H9 (cell line): ENCODE measurements around the gene SLK. TPM values are rescaled to one million over a fixed set of nuclear protein-coding genes. Genes with fewer than 3 reads are reported as not detected.

Experiments used
- DNase-seq: peaks from one replicate; pipeline ENCODE4 v3.0.0-alpha.2; 2017
- H2AFZ ChIP-seq: one replicate; pipeline ENCODE4 v1.6.1; 2013; ENCODE audit warnings: mild to moderate bottlenecking, low read length, control low read depth, moderate library complexity
- H2AK5ac ChIP-seq: 2 replicates; pipeline ENCODE4 v1.6.1; 2013; ENCODE audit warnings: low read length, control low read depth, mixed read lengths; ENCODE audit not compliant: insufficient read length
- H2BK120ac ChIP-seq: one replicate; pipeline ENCODE4 v1.6.1; 2013; ENCODE audit warnings: low read depth, mild to moderate bottlenecking, low read length, control low read depth, inconsistent platforms; ENCODE audit not compliant: poor library complexity, severe bottlenecking
- H2BK12ac ChIP-seq: 2 replicates; pipeline ENCODE4 v1.6.1; 2013; ENCODE audit warnings: low read length, control low read depth, mixed read lengths, low read depth; ENCODE audit not compliant: insufficient read length
- H2BK15ac ChIP-seq: 2 replicates; pipeline ENCODE4 v1.6.1; 2013; ENCODE audit warnings: low read depth, low read length, control low read depth
- H2BK20ac ChIP-seq: one replicate; pipeline ENCODE4 v1.6.1; 2013; ENCODE audit warnings: low read depth, mild to moderate bottlenecking, low read length, control low read depth, inconsistent platforms; ENCODE audit not compliant: poor library complexity, severe bottlenecking
- H2BK5ac ChIP-seq: 2 replicates; pipeline ENCODE4 v1.6.1; 2013; ENCODE audit warnings: low read length, control low read depth, mixed read lengths; ENCODE audit not compliant: insufficient read length
- H3K14ac ChIP-seq: 2 replicates; pipeline ENCODE4 v1.6.1; 2013; ENCODE audit warnings: low read length, control low read depth; ENCODE audit not compliant: insufficient read depth
- H3K18ac ChIP-seq: 2 replicates; pipeline ENCODE4 v1.6.1; 2013; ENCODE audit warnings: low read depth, mild to moderate bottlenecking, mixed read lengths, low read length, control low read depth; ENCODE audit not compliant: insufficient read length
- H3K23ac ChIP-seq: 2 replicates; pipeline ENCODE4 v1.6.1; 2013; ENCODE audit warnings: low read length, control low read depth, mixed read lengths, low read depth; ENCODE audit not compliant: insufficient read length
- H3K23me2 ChIP-seq: 2 replicates; pipeline ENCODE4 v1.6.1; 2013; ENCODE audit warnings: low read depth, mild to moderate bottlenecking, mixed read lengths, low read length, control low read depth; ENCODE audit not compliant: insufficient read length, poor library complexity, severe bottlenecking
- H3K27ac ChIP-seq: 2 replicates; pipeline ENCODE4 v1.5.1; 2013; ENCODE audit warnings: low read length, control low read depth, mixed read lengths, low read depth; ENCODE audit not compliant: insufficient read length
- H3K27me3 ChIP-seq: 2 replicates; pipeline ENCODE4 v1.6.1; 2013; ENCODE audit warnings: low read length, control low read depth, inconsistent platforms; ENCODE audit not compliant: insufficient read depth
- H3K4ac ChIP-seq: 2 replicates; pipeline ENCODE4 v1.6.1; 2013; ENCODE audit warnings: low read depth, mild to moderate bottlenecking, control low read depth, inconsistent platforms, low read length, moderate library complexity
- H3K4me1 ChIP-seq: 2 replicates; pipeline ENCODE4 v1.6.1; 2013; ENCODE audit warnings: low read length, control low read depth, inconsistent platforms; ENCODE audit not compliant: insufficient read depth
- H3K4me2 ChIP-seq: 2 replicates; pipeline ENCODE4 v1.6.1; 2013; ENCODE audit warnings: low read length, control low read depth, mixed read lengths; ENCODE audit not compliant: insufficient read length, insufficient read depth
- H3K56ac ChIP-seq: 2 replicates; pipeline ENCODE4 v1.6.1; 2013; ENCODE audit warnings: low read depth, mild to moderate bottlenecking, mixed read lengths, low read length, control low read depth; ENCODE audit not compliant: insufficient read length
- H3K79me1 ChIP-seq: 2 replicates; pipeline ENCODE4 v1.6.1; 2013; ENCODE audit warnings: low read depth, mild to moderate bottlenecking, moderate library complexity, low read length, control low read depth, inconsistent platforms; ENCODE audit not compliant: insufficient read depth, poor library complexity, severe bottlenecking
- H3K79me2 ChIP-seq: 2 replicates; pipeline ENCODE4 v1.6.1; 2013; ENCODE audit warnings: low read length, control low read depth, inconsistent platforms; ENCODE audit not compliant: insufficient read depth
- H3K9ac ChIP-seq: 2 replicates; pipeline ENCODE4 v1.6.1; 2013; ENCODE audit warnings: low read length, control low read depth, mixed read lengths; ENCODE audit not compliant: insufficient read length; ENCODE audit errors: extremely low read depth
- H3K9me3 ChIP-seq: one replicate; pipeline ENCODE4 v1.6.1; 2013; ENCODE audit warnings: low read depth, low read length, inconsistent platforms; ENCODE audit not compliant: control insufficient read depth
- H3T11ph ChIP-seq: one replicate; pipeline ENCODE4 v1.6.1; 2013; ENCODE audit warnings: mild to moderate bottlenecking, low read length, control low read depth, inconsistent platforms
- H4K20me1 ChIP-seq: one replicate; pipeline ENCODE4 v1.6.1; 2013; ENCODE audit not compliant: control insufficient read depth, insufficient read length, insufficient read depth
- H4K5ac ChIP-seq: 2 replicates; pipeline ENCODE4 v1.6.1; 2013; ENCODE audit warnings: low read depth, mild to moderate bottlenecking, mixed read lengths, low read length, control low read depth; ENCODE audit not compliant: insufficient read length
- H4K8ac ChIP-seq: replicated peaks from 2 replicates; pipeline ENCODE4 v1.6.1; 2013; ENCODE audit warnings: low read length, control low read depth, mixed read lengths, low read depth; ENCODE audit not compliant: insufficient read length
- H4K91ac ChIP-seq: 2 replicates; pipeline ENCODE4 v1.6.1; 2013; ENCODE audit warnings: low read depth, mild to moderate bottlenecking, moderate library complexity, mixed read lengths, low read length, control low read depth; ENCODE audit not compliant: insufficient read length
- H3K27ac Mint-ChIP-seq, 3 experiments: 2 replicates in 2 of 3; 3 replicates in 1 of 3; pipeline ENCODE4 v1.8.0; 2020 to 2021; ENCODE audit warnings: mixed read lengths in 3 of 3, mild to moderate bottlenecking in 1 of 3, moderate library complexity in 1 of 3
- H3K27me3 Mint-ChIP-seq: 2 replicates; pipeline ENCODE4 v1.8.0; 2021; ENCODE audit warnings: low read depth, mild to moderate bottlenecking, moderate library complexity, mixed read lengths
- H3K36me3 Mint-ChIP-seq, 3 experiments: 2 replicates in 2 of 3; 3 replicates in 1 of 3; pipeline ENCODE4 v1.8.0; 2020 to 2021; ENCODE audit warnings: low read depth in 3 of 3, mixed read lengths in 3 of 3; ENCODE audit not compliant: insufficient read depth in 1 of 3
- H3K4me1 Mint-ChIP-seq, 2 experiments: 2 replicates each; pipeline ENCODE4 v1.8.0; 2020; ENCODE audit warnings: mixed read lengths in 2 of 2
- H3K4me3 Mint-ChIP-seq, 2 experiments: 2 replicates in 1 of 2; 3 replicates in 1 of 2; pipeline ENCODE4 v1.8.0; 2020 to 2021; ENCODE audit warnings: mild to moderate bottlenecking in 2 of 2, mixed read lengths in 2 of 2, moderate library complexity in 1 of 2
- H3K9me3 Mint-ChIP-seq, 2 experiments: 2 replicates in 1 of 2; 3 replicates in 1 of 2; pipeline ENCODE4 v1.8.0; 2020; ENCODE audit warnings: mild to moderate bottlenecking in 2 of 2, mixed read lengths in 2 of 2, moderate library complexity in 1 of 2
- CTCF ChIP-seq: fragments of 200-600 bp; sonication (generic); conservative IDR thresholded peaks from 3 replicates; pipeline ENCODE4 v1.8.0; 2021; ENCODE audit warnings: antibody characterized with exemption, mild to moderate bottlenecking
- WGBS: extraction: QIAGEN DNeasy Blood & Tissue Kit; methylation state at CpG from one replicate; pipeline ENCODE4 v1.1.7; 2013; ENCODE audit warnings: missing lambda C conversion rate, low lambda C conversion rate, mixed read lengths; ENCODE audit not compliant: insufficient read length; ENCODE audit errors: extremely low coverage; 5-methylcytosine and 5-hydroxymethylcytosine counted together
- total RNA-seq: library from RNA; stranded (reverse); gene quantifications from 2 replicates; pipeline ENCODE4 v1.2.1, GENCODE V29; 2021

The SLK gene
- total RNA-seq, 1 experiment from 2014 or later, result 21.0 TPM

DNA sequence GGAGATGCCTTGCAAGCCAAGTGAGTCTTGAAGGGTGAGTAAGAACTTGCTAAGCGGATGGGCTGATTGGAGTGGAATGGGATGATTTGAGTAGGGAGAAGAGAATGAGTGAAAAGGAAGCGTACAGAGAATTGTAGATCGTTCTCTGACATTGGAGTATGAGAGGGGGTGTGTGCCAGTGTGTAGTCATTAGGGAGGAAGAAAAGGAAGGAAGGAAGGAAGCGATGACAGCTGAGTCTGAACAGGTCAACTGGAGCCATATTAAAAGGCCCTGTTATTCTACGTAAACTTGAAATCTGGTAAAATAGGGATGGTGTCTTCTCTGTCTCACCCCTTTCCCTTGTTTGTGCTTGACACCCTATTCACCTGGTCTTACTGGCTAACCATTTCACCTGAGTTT is 55.1 kb downstream of the SLK start:
- H2BK5ac ChIP-seq, result no peak overlapping the region
- H3K79me2 ChIP-seq, result no peaks in the 10 kb centered on the region
- H2BK20ac ChIP-seq, result no peak overlapping the region
- no peak overlapping the region for H2BK15ac ChIP-seq
- no peak overlapping the region for H3K56ac ChIP-seq
- H4K8ac ChIP-seq, result no peak overlapping the region
- H3K9me3 ChIP-seq, result no peaks in the 10 kb centered on the region
- no peak overlapping the region for H3K9ac ChIP-seq
- no peak overlapping the region for H4K5ac ChIP-seq
- TF ChIP-seq CTCF, result no peak
- Mint-ChIP-seq H3K27ac (no peak overlapping the region; a peak in 1 of 7 replicates), H3K9me3 (no peaks in the 10 kb centered on the region), H3K36me3 (peaks cover 6 to 44% (median 28%) of the 10 kb centered on the region in 3 experiments; a peak in 5 of 7 replicates), H3K27me3 (no peaks in the 10 kb centered on the region), H3K4me3 (no peak overlapping the region), H3K4me1 (peaks cover 4 to 9% of the 10 kb centered on the region in 2 experiments)
- no peak overlapping the region for H3T11ph ChIP-seq
- 100% methylated on average over 3 of the region's 5 CpGs for WGBS
- H3K4me2 ChIP-seq, result no peak overlapping the region
- H4K20me1 ChIP-seq, result no peaks in the 10 kb centered on the region
- no peak overlapping the region for H4K91ac ChIP-seq
- H3K14ac ChIP-seq, result no peak overlapping the region
- no peaks in the 10 kb centered on the region for H3K4me1 ChIP-seq
- DNase-seq, result no peak
- H3K23ac ChIP-seq, result no peak overlapping the region
- H3K4ac ChIP-seq, result no peak overlapping the region
- H3K27ac ChIP-seq, result no peak overlapping the region
- H3K18ac ChIP-seq, result no peak overlapping the region
- no peak overlapping the region for H2AK5ac ChIP-seq
- no peaks in the 10 kb centered on the region for H3K23me2 ChIP-seq
- H3K79me1 ChIP-seq, result no peaks in the 10 kb centered on the region
- no peaks in the 10 kb centered on the region for H3K27me3 ChIP-seq
- H2AFZ ChIP-seq, result no peak overlapping the region
- no peak overlapping the region for H2BK120ac ChIP-seq
- H2BK12ac ChIP-seq, result no peak overlapping the region
